Measurements from ENCODE around the gene MYO1E. TPM values are rescaled to one million over a fixed set of nuclear protein-coding genes. Genes with fewer than 3 reads are reported as not detected.

The MYO1E gene
- total and polyA plus RNA-seq, 10 donors: 21.3 to 115 (median 65.6) TPM

DNA sequence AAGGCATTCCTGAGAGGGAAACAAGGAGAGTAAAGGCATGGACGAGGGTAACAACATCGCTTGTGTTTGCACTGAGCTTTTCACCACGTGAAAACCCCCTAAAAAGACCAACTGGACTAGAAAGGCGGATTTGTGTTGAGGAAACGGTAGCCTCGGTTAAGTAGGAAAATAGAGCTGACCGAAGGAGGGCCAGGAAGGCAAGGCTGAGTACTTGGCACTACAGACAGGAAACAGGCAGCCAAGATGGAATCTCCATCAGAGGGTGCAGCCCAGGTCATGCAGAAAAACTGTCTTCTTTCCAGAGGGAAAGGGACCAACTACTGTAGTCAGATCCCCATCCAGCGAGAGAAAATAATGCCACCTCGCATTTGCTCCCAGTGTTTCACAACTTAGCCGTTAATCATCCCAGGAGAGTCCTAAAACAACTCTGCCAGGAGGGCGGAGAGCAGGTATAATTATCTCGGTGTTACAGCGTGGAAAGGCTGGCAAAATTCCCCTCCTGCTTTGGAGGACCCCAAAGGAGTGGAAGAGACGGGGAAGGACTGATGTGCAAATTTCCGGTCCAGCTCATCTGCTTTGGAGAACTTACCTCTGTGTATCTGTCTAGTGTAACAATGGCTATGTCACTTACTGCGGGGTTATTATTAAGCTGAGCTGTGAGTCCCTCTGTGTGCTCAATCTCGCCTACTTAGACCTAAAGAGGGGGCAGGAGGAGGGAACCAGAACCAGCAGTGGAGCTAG lies 77.2 kb downstream of the MYO1E start:
- H3K27me3 ChIP-seq (replicated peaks in 1 of 7): no peaks in the 10 kb centered on the region
- peaks cover 21 to 92% (median 54%) of the 10 kb centered on the region in 6 donors for H3K4me1 ChIP-seq
- intact Hi-C loops (cut with DNase I; ENCODE audit: low total_unique reads): no loop called here
- no peaks in the 10 kb centered on the region for H3K36me3 ChIP-seq
- 72 to 81% (median 77%) methylated on average over 17 of the region's 17 CpGs for WGBS, 5 donors
- H3K27ac ChIP-seq: peak overlapping the region in 4 of 8 donors; percentile 10 to 48 (median 32)
- no peak overlapping the region for H3K4me3 ChIP-seq
- no peaks in the 10 kb centered on the region for H3K9me3 ChIP-seq
- TF ChIP-seq POLR2AphosphoS5 (IDR thresholded peaks at IDR 0.05) (no peak), POLR2A (IDR thresholded peaks at IDR 0.05) (no peak)
- TF ChIP-seq, protein P1, sequence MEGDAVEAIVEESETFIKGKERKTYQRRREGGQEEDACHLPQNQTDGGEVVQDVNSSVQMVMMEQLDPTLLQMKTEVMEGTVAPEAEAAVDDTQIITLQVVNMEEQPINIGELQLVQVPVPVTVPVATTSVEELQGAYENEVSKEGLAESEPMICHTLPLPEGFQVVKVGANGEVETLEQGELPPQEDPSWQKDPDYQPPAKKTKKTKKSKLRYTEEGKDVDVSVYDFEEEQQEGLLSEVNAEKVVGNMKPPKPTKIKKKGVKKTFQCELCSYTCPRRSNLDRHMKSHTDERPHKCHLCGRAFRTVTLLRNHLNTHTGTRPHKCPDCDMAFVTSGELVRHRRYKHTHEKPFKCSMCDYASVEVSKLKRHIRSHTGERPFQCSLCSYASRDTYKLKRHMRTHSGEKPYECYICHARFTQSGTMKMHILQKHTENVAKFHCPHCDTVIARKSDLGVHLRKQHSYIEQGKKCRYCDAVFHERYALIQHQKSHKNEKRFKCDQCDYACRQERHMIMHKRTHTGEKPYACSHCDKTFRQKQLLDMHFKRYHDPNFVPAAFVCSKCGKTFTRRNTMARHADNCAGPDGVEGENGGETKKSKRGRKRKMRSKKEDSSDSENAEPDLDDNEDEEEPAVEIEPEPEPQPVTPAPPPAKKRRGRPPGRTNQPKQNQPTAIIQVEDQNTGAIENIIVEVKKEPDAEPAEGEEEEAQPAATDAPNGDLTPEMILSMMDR (IDR thresholded peaks at IDR 0.05 in 8 of 11, conservative IDR thresholded peaks at IDR 0.05 in 3 of 11): no peak
- no peak for DNase-seq

DNA sequence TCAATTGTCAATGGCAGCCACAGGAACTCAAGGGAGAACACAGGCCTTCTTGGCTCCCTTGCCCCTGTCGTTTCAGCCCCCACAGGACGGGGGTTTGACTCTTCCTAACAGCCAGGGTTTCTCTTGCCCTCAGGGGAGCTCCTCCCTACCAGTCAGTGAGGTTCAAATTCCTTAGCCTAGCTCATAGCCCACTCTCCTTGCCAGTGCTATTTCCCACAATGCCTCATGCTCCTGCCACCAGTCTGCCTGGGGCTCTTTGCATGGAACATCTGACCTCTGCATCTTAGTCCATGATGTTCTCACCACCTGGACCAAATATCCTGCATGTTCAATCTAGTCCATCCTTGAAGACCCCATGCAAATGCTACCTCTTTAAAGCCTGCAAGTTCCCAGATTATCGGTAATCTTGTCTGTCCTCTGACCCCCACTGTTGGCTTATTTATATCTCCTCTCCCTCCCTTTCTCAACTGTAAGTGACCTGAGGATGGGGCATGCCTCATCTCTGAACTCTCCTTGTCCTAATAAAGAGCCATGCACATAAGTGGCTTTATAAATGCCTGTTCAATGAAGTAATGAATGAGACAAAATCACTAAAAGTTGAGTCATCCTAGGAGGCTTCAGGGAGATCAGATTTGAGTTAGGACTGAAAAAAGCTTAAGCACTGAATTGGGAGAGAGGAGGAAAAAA lies 78.0 kb downstream of the MYO1E start:
- no peaks in the 10 kb centered on the region for H3K27me3 ChIP-seq (replicated peaks in 1 of 7)
- H3K4me3 ChIP-seq: no peak overlapping the region
- no peak for TF ChIP-seq POLR2AphosphoS5 (IDR thresholded peaks at IDR 0.05)
- no peak for TF ChIP-seq POLR2A (IDR thresholded peaks at IDR 0.05)
- TF ChIP-seq, protein P1 (IDR thresholded peaks at IDR 0.05 in 8 of 11, conservative IDR thresholded peaks at IDR 0.05 in 3 of 11): no peak
- peak overlapping the region in 1 of 8 donors; percentile 40 for H3K27ac ChIP-seq
- H3K4me1 ChIP-seq: peaks cover 14 to 92% (median 49%) of the 10 kb centered on the region in 6 donors
- H3K9me3 ChIP-seq: no peaks in the 10 kb centered on the region
- no peaks in the 10 kb centered on the region for H3K36me3 ChIP-seq
- 68 to 95% (median 85%) methylated on average over 3 of the region's 3 CpGs for WGBS, 5 donors
- no peak for DNase-seq
- intact Hi-C loops (cut with DNase I; ENCODE audit: low total_unique reads): no loop called here

DNA sequence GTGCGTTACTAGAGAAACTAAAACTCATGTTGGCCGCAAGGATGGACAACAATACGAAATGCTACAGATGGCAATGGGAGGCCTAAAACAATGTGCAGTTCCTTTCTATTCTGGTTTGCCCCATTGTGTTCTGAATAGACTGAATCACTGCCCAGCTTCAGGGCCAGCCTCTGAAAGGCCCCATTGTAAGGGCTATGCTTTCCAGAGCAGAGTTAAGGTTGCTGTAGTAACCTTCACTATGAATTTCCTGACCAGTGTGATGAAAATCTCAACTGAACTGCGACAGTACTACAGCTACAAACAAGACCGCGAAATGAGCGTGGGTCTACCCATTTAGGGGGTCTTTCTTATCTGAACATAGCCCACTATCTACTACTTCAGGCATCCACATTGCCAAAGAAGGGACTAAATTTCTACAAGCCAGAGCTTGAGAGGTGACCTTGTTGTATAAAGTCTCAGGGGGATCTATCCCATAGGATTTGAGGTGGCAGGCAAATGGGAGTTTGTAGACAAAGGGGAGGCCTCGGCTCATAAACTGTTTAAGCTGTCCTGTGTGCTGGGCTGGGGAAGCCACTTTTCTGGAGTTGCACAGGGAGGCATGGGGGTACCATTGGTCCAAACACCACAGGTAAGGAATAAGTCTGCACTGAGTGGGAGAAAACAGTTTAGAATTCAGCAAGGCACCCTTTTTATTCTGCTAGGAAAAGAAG lies 80.1 kb downstream of the MYO1E start:
- H3K27ac ChIP-seq: peak overlapping the region in 2 of 8 donors; percentile 5 to 38
- TF ChIP-seq, protein P1 (IDR thresholded peaks at IDR 0.05 in 8 of 11, conservative IDR thresholded peaks at IDR 0.05 in 3 of 11): no peak
- TF ChIP-seq POLR2A (IDR thresholded peaks at IDR 0.05): no peak
- TF ChIP-seq POLR2AphosphoS5 (IDR thresholded peaks at IDR 0.05): no peak
- H3K36me3 ChIP-seq: no peaks in the 10 kb centered on the region
- H3K4me3 ChIP-seq: no peak overlapping the region
- no peaks in the 10 kb centered on the region for H3K27me3 ChIP-seq (replicated peaks in 1 of 7)
- intact Hi-C loops (cut with DNase I; ENCODE audit: low total_unique reads): no loop called here
- WGBS, 5 donors: 81 to 87% (median 81%) methylated on average over 8 of the region's 8 CpGs
- DNase-seq: no peak
- peaks cover 13 to 77% (median 30%) of the 10 kb centered on the region in 6 donors for H3K4me1 ChIP-seq
- no peaks in the 10 kb centered on the region for H3K9me3 ChIP-seq

DNA sequence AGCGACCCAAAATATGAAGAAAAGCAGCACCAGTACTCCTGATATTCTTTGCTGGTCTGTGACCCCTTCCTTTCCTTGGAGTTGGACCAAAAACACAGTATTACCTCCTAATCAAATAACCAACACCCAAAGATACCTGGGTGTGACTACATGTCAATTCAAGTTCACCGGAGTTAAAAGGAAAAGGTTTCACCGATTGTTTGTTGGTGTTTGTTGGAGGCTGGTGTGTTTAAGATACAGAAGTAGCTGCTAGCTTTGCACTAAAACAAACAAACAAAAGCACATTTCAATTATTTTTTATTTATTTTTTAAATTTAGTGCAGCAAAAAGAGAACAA lies 81.5 kb downstream of the MYO1E start:
- no peak overlapping the region for H3K27ac ChIP-seq
- intact Hi-C loops (cut with DNase I; ENCODE audit: low total_unique reads): no loop called here
- peak overlapping the region in 1 of 8 donors; percentile 11 for H3K4me3 ChIP-seq
- no peaks in the 10 kb centered on the region for H3K9me3 ChIP-seq
- TF ChIP-seq POLR2AphosphoS5 (IDR thresholded peaks at IDR 0.05) (no peak), POLR2A (IDR thresholded peaks at IDR 0.05) (no peak)
- TF ChIP-seq, protein P1 (IDR thresholded peaks at IDR 0.05 in 8 of 11, conservative IDR thresholded peaks at IDR 0.05 in 3 of 11): no peak
- peaks cover 12 to 63% (median 25%) of the 10 kb centered on the region in 6 donors for H3K4me1 ChIP-seq
- WGBS, 5 donors: 76 to 87% (median 80%) methylated on average over 3 of the region's 3 CpGs
- H3K36me3 ChIP-seq: no peaks in the 10 kb centered on the region
- no peak for DNase-seq
- H3K27me3 ChIP-seq (replicated peaks in 1 of 7): no peaks in the 10 kb centered on the region

Data from spleen (tissue), 11 donors.